Measurements from ENCODE around the gene LPO. TPM values are rescaled to one million over a fixed set of nuclear protein-coding genes. Genes with fewer than 3 reads are reported as not detected.
A peak's percentile ranks its signal among the peaks of the same experiment; 100 is the strongest.

Gene LPO
- total RNA-seq, result not detected
- long read RNA-seq, result 0 reads

- no peak for DNase-seq
- no peak for ATAC-seq
- intact Hi-C loops (cut with micrococcal nuclease), result no loop called here
Measured at GRCh38 chr17:58238147-58238634, at the start of gene LPO. LPO (plus strand) TSS chr17:58238584; CDS start chr17:58242980, 4,396 bp downstream.

- ATAC-seq (peak; percentile 59), DNase-seq (peak; percentile 52)
- intact Hi-C loops (cut with micrococcal nuclease), result no loop called here
Measured at GRCh38 chr17:58189436-58190146, 48.8 kb upstream of the LPO start.

- intact Hi-C loops (cut with micrococcal nuclease), result no loop called here
- ATAC-seq (no peak), DNase-seq (no peak)
Measured at GRCh38 chr17:58191241-58191896, 47.0 kb upstream of the LPO start.

GRCh38 chr17:58192612-58193011 is 45.8 kb upstream of the LPO start, which contains the start of gene EPX:
EPX (plus strand) TSS chr17:58192726; CDS start chr17:58192847, 121 bp downstream.
- intact Hi-C loops (cut with micrococcal nuclease), result no loop called here
- no peak for DNase-seq
- no peak for ATAC-seq

GRCh38 chr17:58193641-58194255 is 44.6 kb upstream of the LPO start:
- no peak for DNase-seq
- ATAC-seq, result no peak
- intact Hi-C loops (cut with micrococcal nuclease), result no loop called here

GRCh38 chr17:58195518-58196123 is 42.8 kb upstream of the LPO start:
- no peak for DNase-seq
- no peak for ATAC-seq
- intact Hi-C loops (cut with micrococcal nuclease), result no loop called here

- no peak for DNase-seq
Measured at GRCh38 chr17:58196610-58197009, 41.8 kb upstream of the LPO start.

GRCh38 chr17:58200024-58200633 is 38.3 kb upstream of the LPO start:
- intact Hi-C loops (cut with micrococcal nuclease), result no loop called here
- DNase-seq (peak; percentile 57), ATAC-seq (peak; percentile 59)

More at GRCh38 chr17:58196610-58197009, 41.8 kb upstream of the LPO start:
- no peak for ATAC-seq
- intact Hi-C loops (cut with micrococcal nuclease), result no loop called here

- ATAC-seq, result no peak
- no peak for DNase-seq
- intact Hi-C loops (cut with micrococcal nuclease), result no loop called here
Measured at GRCh38 chr17:58202859-58203258, 35.5 kb upstream of the LPO start.

- ATAC-seq (no peak), DNase-seq (no peak)
- intact Hi-C loops (cut with micrococcal nuclease), result no loop called here
Measured at GRCh38 chr17:58204796-58205195, 33.6 kb upstream of the LPO start.

- intact Hi-C loops (cut with micrococcal nuclease), result no loop called here
- no peak for DNase-seq
- ATAC-seq, result no peak
Measured at GRCh38 chr17:58205936-58206335, 32.4 kb upstream of the LPO start.

- ATAC-seq (no peak), DNase-seq (no peak)
- intact Hi-C loops (cut with micrococcal nuclease), result no loop called here
Measured at GRCh38 chr17:58207451-58207850, 30.9 kb upstream of the LPO start.

- ATAC-seq (no peak), DNase-seq (no peak)
- intact Hi-C loops (cut with micrococcal nuclease), result no loop called here
Measured at GRCh38 chr17:58208344-58208743, 30.0 kb upstream of the LPO start.

GRCh38 chr17:58210922-58211321 is 27.5 kb upstream of the LPO start:
- no peak for ATAC-seq
- intact Hi-C loops (cut with micrococcal nuclease), result no loop called here
- DNase-seq, result no peak

GRCh38 chr17:58215685-58216084 is 22.7 kb upstream of the LPO start:
- DNase-seq (no peak), ATAC-seq (no peak)
- intact Hi-C loops (cut with micrococcal nuclease), result no loop called here

GRCh38 chr17:58217766-58218165 is 20.6 kb upstream of the LPO start:
- no peak for ATAC-seq
- intact Hi-C loops (cut with micrococcal nuclease), result no loop called here
- DNase-seq, result no peak

GRCh38 chr17:58219007-58219788 is 19.2 kb upstream of the LPO start, which contains the start of gene MKS1:
MKS1 (minus strand) TSS chr17:58219255; CDS start chr17:58219230, 25 bp downstream.
- peak; percentile 99 for ATAC-seq
- intact Hi-C loops (cut with micrococcal nuclease), result no loop called here
- peak; percentile 98 for DNase-seq

GRCh38 chr17:58219789-58220183 is 18.6 kb upstream of the LPO start:
- DNase-seq (no peak), ATAC-seq (no peak)
- intact Hi-C loops (cut with micrococcal nuclease), result no loop called here

- intact Hi-C loops (cut with micrococcal nuclease), result no loop called here
- no peak for ATAC-seq
Measured at GRCh38 chr17:58224315-58224714, 14.1 kb upstream of the LPO start.

More at GRCh38 chr17:58224315-58224714, 14.1 kb upstream of the LPO start:
- no peak for DNase-seq

All from left ventricle myocardium superior (tissue), 1 donor.